Activated T-cell treated with anti-CD3 and anti-CD28 coated beads, Interleukin-2, amount 50 U/mL, for 4 hours (primary cell): ENCODE results near the gene RANGAP1. TPM values are rescaled to one million over a fixed set of nuclear protein-coding genes. Genes with fewer than 3 reads are reported as not detected.
A peak's percentile ranks its signal among the peaks of the same experiment; 100 is the strongest.

Experiments
- ATAC-seq, 2 donors: fragments of 200-7000 bp; cut with Tn5 transposase; one replicate each; pipeline ENCODE4 v1.10.0; 2021
- DNase-seq: peaks from one replicate; pipeline ENCODE4 v3.0.0-alpha.2; 2020
- H3K27me3 Mint-ChIP-seq: one replicate; pipeline ENCODE4 v1.8.0; 2021; ENCODE audit warnings: low read depth, mixed read lengths
- H3K36me3 Mint-ChIP-seq: one replicate; pipeline ENCODE4 v1.8.0; 2022; ENCODE audit warnings: mixed read lengths; ENCODE audit not compliant: insufficient read depth
- H3K4me1 Mint-ChIP-seq: one replicate; pipeline ENCODE4 v1.8.0; 2021; ENCODE audit warnings: low read depth, mixed read lengths
- H3K4me3 Mint-ChIP-seq: one replicate; pipeline ENCODE4 v1.8.0; 2021; ENCODE audit warnings: mild to moderate bottlenecking, moderate library complexity, mixed read lengths
- H3K9me3 Mint-ChIP-seq: one replicate; pipeline ENCODE4 v1.8.0; 2021; ENCODE audit warnings: mixed read lengths
- total RNA-seq, 3 donors: library from RNA; stranded (reverse); gene quantifications; one replicate each; pipeline ENCODE4 v1.2.1, GENCODE V29; 2021

RANGAP1 gene, protein sequence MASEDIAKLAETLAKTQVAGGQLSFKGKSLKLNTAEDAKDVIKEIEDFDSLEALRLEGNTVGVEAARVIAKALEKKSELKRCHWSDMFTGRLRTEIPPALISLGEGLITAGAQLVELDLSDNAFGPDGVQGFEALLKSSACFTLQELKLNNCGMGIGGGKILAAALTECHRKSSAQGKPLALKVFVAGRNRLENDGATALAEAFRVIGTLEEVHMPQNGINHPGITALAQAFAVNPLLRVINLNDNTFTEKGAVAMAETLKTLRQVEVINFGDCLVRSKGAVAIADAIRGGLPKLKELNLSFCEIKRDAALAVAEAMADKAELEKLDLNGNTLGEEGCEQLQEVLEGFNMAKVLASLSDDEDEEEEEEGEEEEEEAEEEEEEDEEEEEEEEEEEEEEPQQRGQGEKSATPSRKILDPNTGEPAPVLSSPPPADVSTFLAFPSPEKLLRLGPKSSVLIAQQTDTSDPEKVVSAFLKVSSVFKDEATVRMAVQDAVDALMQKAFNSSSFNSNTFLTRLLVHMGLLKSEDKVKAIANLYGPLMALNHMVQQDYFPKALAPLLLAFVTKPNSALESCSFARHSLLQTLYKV
- 100 to 1,000 TPM; 191 to 205 (median 192) TPM for total RNA-seq

DNA sequence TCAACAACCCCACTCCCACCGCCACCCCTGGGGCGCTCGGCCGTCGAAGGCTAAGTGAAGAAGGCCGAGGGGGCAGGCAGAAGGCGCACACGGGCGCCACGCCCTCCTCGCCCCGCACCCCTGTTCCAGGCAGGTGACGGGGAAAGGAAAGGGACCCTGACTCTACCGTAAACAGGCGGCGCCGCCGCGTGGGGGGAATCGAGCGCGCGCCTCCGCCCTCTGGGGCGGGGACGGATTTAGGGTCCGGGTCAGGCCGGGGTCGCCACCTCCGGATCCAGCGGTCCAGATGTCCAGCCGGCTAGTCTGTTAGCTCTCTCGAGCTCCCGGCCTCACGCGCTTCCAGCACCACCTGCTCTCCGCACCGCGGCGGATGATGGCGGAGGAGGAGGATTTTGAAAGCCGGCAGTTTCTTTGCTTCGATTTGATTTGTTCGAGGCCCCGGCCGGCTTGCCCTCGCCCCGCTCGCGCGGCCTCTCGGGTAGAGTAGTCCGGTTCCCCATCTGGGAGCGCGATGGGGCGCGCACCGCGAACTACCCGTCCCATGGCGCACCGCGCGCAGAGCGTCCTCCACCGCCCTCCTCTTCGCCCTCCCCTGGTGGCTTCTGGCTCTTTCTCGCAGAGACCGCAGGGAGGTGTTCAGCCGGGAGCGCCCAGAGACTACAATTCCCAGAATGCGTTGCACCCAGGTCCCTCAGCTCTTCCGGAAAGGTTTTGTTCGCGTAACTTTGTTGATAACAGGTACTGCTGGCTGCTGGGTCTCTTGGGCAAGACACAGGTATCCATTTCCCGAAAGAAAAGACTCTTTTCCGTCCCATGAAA lies at the start of gene RANGAP1:
RANGAP1 (minus strand) TSS at position 368 of the 819 bp plus-strand sequence. CDS start 5,143 bp downstream, outside the sequence.
- DNase-seq (peak; percentile 95), ATAC-seq (peak; percentile 94 to 96)
- no peaks in the 10 kb centered on the region for H3K9me3 Mint-ChIP-seq
- peaks cover 11% of the 10 kb centered on the region for H3K36me3 Mint-ChIP-seq
- peak within 1 kb of the TSS; percentile 92 for H3K4me3 Mint-ChIP-seq
- H3K27me3 Mint-ChIP-seq, result no peaks in the 10 kb centered on the region
- peaks cover 33% of the 10 kb centered on the region for H3K4me1 Mint-ChIP-seq

- Mint-ChIP-seq H3K4me3 (no peak overlapping the region), H3K4me1 (peaks cover 7% of the 10 kb centered on the region), H3K36me3 (peaks cover 18% of the 10 kb centered on the region), H3K9me3 (no peaks in the 10 kb centered on the region), H3K27me3 (no peaks in the 10 kb centered on the region)
- DNase-seq (no peak), ATAC-seq (no peak)
Observed at GRCh38 chr22:41334951-41335635, 49.1 kb upstream of the RANGAP1 start.

GRCh38 chr22:41334215-41334614 lies 48.2 kb upstream of the RANGAP1 start:
- no peaks in the 10 kb centered on the region for H3K27me3 Mint-ChIP-seq
- DNase-seq (no peak), ATAC-seq (no peak)
- peaks cover 18% of the 10 kb centered on the region for H3K36me3 Mint-ChIP-seq
- H3K9me3 Mint-ChIP-seq, result no peaks in the 10 kb centered on the region
- no peak overlapping the region for H3K4me3 Mint-ChIP-seq
- peaks cover 7% of the 10 kb centered on the region for H3K4me1 Mint-ChIP-seq

- H3K36me3 Mint-ChIP-seq, result peaks cover 18% of the 10 kb centered on the region
- H3K9me3 Mint-ChIP-seq, result no peaks in the 10 kb centered on the region
- peaks cover 7% of the 10 kb centered on the region for H3K4me1 Mint-ChIP-seq
- no peaks in the 10 kb centered on the region for H3K27me3 Mint-ChIP-seq
- no peak overlapping the region for H3K4me3 Mint-ChIP-seq
- DNase-seq (no peak), ATAC-seq (no peak)
Observed at GRCh38 chr22:41333806-41334205, 47.8 kb upstream of the RANGAP1 start.

- H3K36me3 Mint-ChIP-seq, result peaks cover 18% of the 10 kb centered on the region
- no peak for DNase-seq
- H3K4me1 Mint-ChIP-seq, result peaks cover 7% of the 10 kb centered on the region
- no peak for ATAC-seq
- H3K27me3 Mint-ChIP-seq, result no peaks in the 10 kb centered on the region
- no peak overlapping the region for H3K4me3 Mint-ChIP-seq
- no peaks in the 10 kb centered on the region for H3K9me3 Mint-ChIP-seq
Observed at GRCh38 chr22:41332217-41332939, 46.4 kb upstream of the RANGAP1 start.

- Mint-ChIP-seq H3K4me1 (no peaks in the 10 kb centered on the region), H3K9me3 (no peaks in the 10 kb centered on the region), H3K27me3 (no peaks in the 10 kb centered on the region), H3K36me3 (peaks cover 28% of the 10 kb centered on the region), H3K4me3 (no peak overlapping the region)
- DNase-seq, result no peak
- ATAC-seq, result no peak
Observed at GRCh38 chr22:41330169-41330568, 44.2 kb upstream of the RANGAP1 start.

DNA sequence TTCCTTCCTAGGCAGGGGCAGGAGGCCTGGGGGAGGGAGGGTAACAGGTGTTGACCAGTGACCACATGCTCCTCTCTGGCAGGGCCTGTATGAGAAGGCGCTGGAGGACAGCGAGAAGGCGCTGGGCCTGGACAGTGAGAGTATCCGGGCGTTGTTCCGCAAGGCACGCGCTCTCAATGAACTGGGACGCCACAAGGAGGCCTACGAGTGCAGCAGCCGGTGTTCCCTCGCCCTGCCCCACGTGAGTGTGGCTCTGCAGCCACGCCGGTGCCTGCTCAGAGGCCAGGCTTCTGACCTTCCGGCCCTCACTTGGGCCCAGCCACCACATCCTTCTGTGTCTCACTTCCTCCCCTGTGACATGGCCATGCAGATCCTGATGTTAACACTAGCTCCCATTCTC lies 41.1 kb upstream of the RANGAP1 start:
- Mint-ChIP-seq H3K9me3 (no peaks in the 10 kb centered on the region), H3K27me3 (no peaks in the 10 kb centered on the region), H3K4me1 (no peaks in the 10 kb centered on the region), H3K36me3 (peaks cover 26% of the 10 kb centered on the region), H3K4me3 (no peak overlapping the region)
- ATAC-seq (no peak), DNase-seq (no peak)

DNA sequence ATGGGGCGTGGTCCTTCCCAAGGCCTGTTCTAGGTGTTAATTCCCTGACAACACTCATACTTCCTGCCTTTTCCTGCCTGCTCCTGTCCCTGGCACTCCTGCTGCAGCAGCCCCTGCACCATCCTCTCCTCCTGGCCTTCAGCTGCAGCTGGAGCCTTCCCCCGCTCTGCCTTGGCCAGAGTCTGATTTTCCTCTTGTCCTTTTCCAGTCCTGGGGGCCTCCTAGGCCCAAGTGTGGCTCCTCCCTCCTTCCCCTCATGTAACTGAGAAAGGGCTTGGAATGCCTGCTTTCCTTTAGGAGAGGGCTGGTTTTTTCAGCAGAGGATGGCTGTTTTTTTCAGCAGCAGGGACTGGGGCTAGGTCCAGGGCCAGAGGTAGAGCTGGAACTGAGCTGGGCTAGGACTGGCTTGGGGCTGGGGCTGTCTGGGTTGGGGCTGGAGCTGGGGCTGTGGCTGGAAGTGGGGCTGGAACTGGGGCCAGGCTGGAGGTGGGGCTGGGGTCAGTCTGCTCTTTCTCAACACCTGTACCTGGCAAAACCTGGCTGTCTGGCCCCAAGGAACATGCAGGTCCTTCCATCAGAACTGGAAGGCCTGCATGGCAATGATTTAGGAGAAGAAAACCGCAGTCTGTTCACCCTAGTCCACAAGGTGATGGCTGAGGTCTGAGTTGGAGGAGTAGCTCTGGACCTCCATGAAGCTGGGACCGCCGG lies 39.0 kb upstream of the RANGAP1 start:
- Mint-ChIP-seq H3K4me3 (no peak overlapping the region), H3K9me3 (no peaks in the 10 kb centered on the region), H3K36me3 (peaks cover 31% of the 10 kb centered on the region), H3K4me1 (no peaks in the 10 kb centered on the region), H3K27me3 (no peaks in the 10 kb centered on the region)
- no peak for DNase-seq
- ATAC-seq, result no peak

DNA sequence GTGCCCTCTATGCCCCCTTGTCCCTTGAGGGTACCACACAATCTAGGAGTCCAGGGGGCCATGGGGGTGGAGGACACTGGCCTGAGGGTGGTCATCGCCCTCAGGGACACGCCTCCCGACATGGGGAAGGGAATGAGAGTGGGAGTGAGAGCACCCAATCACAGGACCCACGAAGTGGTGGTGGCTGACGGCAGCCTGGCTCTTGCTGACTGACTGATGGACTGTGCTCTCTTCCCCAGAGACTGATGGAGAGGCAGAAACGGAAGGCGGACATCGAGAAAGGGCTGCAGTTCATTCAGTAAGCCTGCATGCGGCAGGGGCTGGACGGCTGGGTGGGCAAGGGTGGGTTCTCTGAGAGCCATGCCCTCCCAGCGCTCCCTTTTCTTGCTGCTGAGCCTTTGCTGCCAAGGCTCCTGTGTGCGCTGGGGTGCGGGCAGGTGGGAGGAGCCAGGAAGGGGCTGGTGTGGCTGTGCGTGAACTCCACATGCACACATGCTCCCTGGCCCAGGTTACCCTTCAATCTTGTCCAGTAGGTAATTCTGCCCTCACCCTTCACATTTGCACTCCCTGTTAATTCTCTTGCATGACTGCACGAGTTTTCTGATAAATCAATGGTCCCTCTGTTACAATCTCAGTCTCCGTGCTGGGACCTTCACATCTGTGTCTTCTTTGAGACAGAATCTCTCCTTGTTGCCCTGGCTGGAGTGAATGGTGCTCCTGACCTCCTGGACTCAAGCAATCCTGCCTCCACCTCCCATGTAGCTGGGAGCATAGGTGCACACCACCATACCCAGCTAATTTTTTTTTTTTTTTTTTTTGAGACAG lies 34.6 kb upstream of the RANGAP1 start:
- ATAC-seq, result no peak
- DNase-seq, result no peak
- no peak overlapping the region for H3K4me3 Mint-ChIP-seq
- no peaks in the 10 kb centered on the region for H3K4me1 Mint-ChIP-seq
- peaks cover 17% of the 10 kb centered on the region for H3K36me3 Mint-ChIP-seq
- H3K9me3 Mint-ChIP-seq, result no peaks in the 10 kb centered on the region
- H3K27me3 Mint-ChIP-seq, result no peaks in the 10 kb centered on the region

DNA sequence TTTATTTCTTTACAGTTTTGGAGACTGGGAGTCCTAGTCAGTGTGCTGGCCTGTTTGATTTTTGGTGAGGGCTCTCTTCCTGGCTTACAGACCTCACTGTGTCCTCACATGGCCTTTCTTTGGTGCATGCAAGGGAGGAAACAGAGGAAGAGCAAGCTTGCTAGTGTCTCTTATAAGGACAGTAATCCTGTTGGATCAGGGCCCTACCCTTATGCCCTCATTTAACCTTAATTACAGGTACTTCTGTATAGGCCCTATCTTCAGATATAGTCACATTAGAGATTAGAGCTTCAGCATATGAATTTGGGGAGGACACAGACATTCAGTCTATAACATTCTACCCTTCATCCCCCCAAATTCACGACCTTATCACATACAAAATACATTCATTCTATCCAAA lies 29.6 kb upstream of the RANGAP1 start:
- DNase-seq, result no peak
- Mint-ChIP-seq H3K4me3 (no peak overlapping the region), H3K9me3 (no peaks in the 10 kb centered on the region), H3K36me3 (peaks cover 1% of the 10 kb centered on the region), H3K27me3 (no peaks in the 10 kb centered on the region), H3K4me1 (peaks cover 13% of the 10 kb centered on the region)
- ATAC-seq, result no peak

DNA sequence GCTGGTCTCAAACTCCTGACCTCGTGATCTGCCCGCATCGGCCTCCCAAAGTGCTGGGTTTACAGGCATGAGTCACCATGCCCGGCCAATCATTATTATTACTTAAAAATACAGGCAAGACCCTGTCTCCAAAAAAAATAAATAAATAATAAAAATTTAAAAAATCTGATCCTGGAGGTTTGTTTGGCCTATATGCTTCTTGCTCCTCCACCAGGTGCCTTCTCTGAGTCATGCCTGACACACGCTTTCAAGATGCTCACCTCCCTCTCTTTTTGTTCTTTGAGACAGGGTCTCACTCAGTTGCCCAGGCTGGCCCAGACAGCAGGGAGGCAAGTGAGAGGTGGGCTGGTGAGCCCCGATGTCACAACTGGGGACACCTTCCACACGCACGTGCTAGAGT lies 28.8 kb upstream of the RANGAP1 start:
- Mint-ChIP-seq H3K27me3 (no peaks in the 10 kb centered on the region), H3K36me3 (no peaks in the 10 kb centered on the region), H3K4me1 (peaks cover 13% of the 10 kb centered on the region), H3K4me3 (no peak overlapping the region), H3K9me3 (no peaks in the 10 kb centered on the region)
- DNase-seq, result no peak
- no peak for ATAC-seq

GRCh38 chr22:41311487-41311886 lies 25.5 kb upstream of the RANGAP1 start:
- H3K27me3 Mint-ChIP-seq, result no peaks in the 10 kb centered on the region
- DNase-seq (no peak), ATAC-seq (peak; percentile 48 to 72)
- H3K36me3 Mint-ChIP-seq, result peaks cover 13% of the 10 kb centered on the region
- no peak overlapping the region for H3K4me3 Mint-ChIP-seq
- H3K9me3 Mint-ChIP-seq, result no peaks in the 10 kb centered on the region
- peaks cover 27% of the 10 kb centered on the region for H3K4me1 Mint-ChIP-seq
